8988T (cell line): ENCODE results near the gene TTLL13.
"Not testable (repeated sequence)": the region's sequence is repeated elsewhere in the genome, so short reads cannot be mapped to it uniquely, and the experiment has no call there.

ENCODE experiments used
- DNase-seq: peaks from one replicate; pipeline ENCODE4 v3.0.0; 2011

TTLL13 gene

GRCh38 chr15:90291679-90292356, 42.5 kb downstream of the TTLL13 start:
- DNase-seq = no peak

- peak; percentile 13 for DNase-seq
Observed at GRCh38 chr15:90293040-90293810, 43.9 kb downstream of the TTLL13 start.

- DNase-seq = no peak
Observed at GRCh38 chr15:90294159-90294558, 44.8 kb downstream of the TTLL13 start.

- no peak for DNase-seq
Observed at GRCh38 chr15:90294601-90295269, 45.4 kb downstream of the TTLL13 start.

- DNase-seq = no peak
Observed at GRCh38 chr15:90295270-90295648, 45.9 kb downstream of the TTLL13 start.

GRCh38 chr15:90296316-90296884, 47.0 kb downstream of the TTLL13 start:
- not testable (repeated sequence) for DNase-seq

- no peak for DNase-seq
Observed at GRCh38 chr15:90297021-90297420, 47.7 kb downstream of the TTLL13 start.

- DNase-seq = no peak
Observed at GRCh38 chr15:90300541-90300940, 51.2 kb downstream of the TTLL13 start.

GRCh38 chr15:90300988-90301706, 51.8 kb downstream of the TTLL13 start:
- no peak for DNase-seq

- DNase-seq = no peak
Observed at GRCh38 chr15:90301707-90302300, 52.4 kb downstream of the TTLL13 start.

- not testable (repeated sequence) for DNase-seq
Observed at GRCh38 chr15:90305355-90305754, 56.0 kb downstream of the TTLL13 start.

GRCh38 chr15:90305932-90306331, 56.6 kb downstream of the TTLL13 start:
- DNase-seq = no peak

- DNase-seq = no peak
Observed at GRCh38 chr15:90306560-90306959, 57.2 kb downstream of the TTLL13 start.

GRCh38 chr15:90307661-90308060, 58.3 kb downstream of the TTLL13 start:
- DNase-seq = no peak

GRCh38 chr15:90309020-90309419, 59.7 kb downstream of the TTLL13 start:
- DNase-seq = no peak
